Adrenal gland (tissue), 12 donors: ENCODE data around the gene CD72. TPM values are rescaled to one million over a fixed set of nuclear protein-coding genes. Genes with fewer than 3 reads are reported as not detected.
"Not testable (repeated sequence)": the region's sequence is repeated elsewhere in the genome, so short reads cannot be mapped to it uniquely, and the experiment has no call there.

Experiments
- DNase-seq, 7 donors: peaks; one replicate each; pipeline ENCODE4 v3.0.0-alpha.2; 2019 to 2020
- H3K27ac ChIP-seq, 5 donors: fragments of 200-600 bp; sonication (generic) in 4 of 5; 1 replicate in 3 of 5; 2 replicates in 2 of 5; pipeline versions ENCODE4 v1.5.1 to v1.8.0; 2016 to 2020; ENCODE audit warnings: mild to moderate bottlenecking in 1 of 5
- H3K27me3 ChIP-seq: fragments of 200-600 bp; 2 replicates; pipeline ENCODE4 v1.8.0; 2021
- H3K36me3 ChIP-seq, 2 donors: fragments of 200-600 bp; replicated peaks in 1 of 2; 1 replicate in 1 of 2; 2 replicates in 1 of 2; pipeline versions ENCODE4 v1.5.1 to v1.8.0; 2018 to 2022
- H3K4me1 ChIP-seq, 2 donors: fragments of 200-600 bp; replicated peaks in 1 of 2; 1 replicate in 1 of 2; 2 replicates in 1 of 2; pipeline versions ENCODE4 v1.5.1 to v1.8.0; 2018 to 2021
- H3K4me3 ChIP-seq, 4 donors: fragments of 200-600 bp; sonication (generic) in 3 of 4; one replicate each; pipeline ENCODE4 v1.5.1; 2016 to 2018
- H3K9me3 ChIP-seq, 3 donors: fragments of 200-600 bp; sonication (generic) in 1 of 3; replicated peaks in 1 of 3; 1 replicate in 2 of 3; 2 replicates in 1 of 3; pipeline versions ENCODE4 v1.5.1 to v1.8.0; 2016 to 2021
- CTCF ChIP-seq, 6 experiments: fragments of 450-650 bp in 4 of 6; fragments of 200-600 bp in 2 of 6; sonication (generic) in 1 of 6; IDR thresholded peaks; 1 replicate in 5 of 6; 2 replicates in 1 of 6; pipeline versions ENCODE4 v1.5.1 to v1.8.0; 2016 to 2021; ENCODE audit warnings: antibody characterized with exemption in 6 of 6, mild to moderate bottlenecking in 2 of 6, moderate library complexity in 1 of 6
- POLR2A ChIP-seq, 2 donors: fragments of 450-650 bp; IDR thresholded peaks; one replicate each; pipeline ENCODE4 v1.6.1; 2017; ENCODE audit warnings: antibody characterized with exemption in 2 of 2, mild to moderate bottlenecking in 2 of 2, moderate library complexity in 1 of 2
- WGBS, 4 donors: extraction: QIAGEN DNeasy Blood & Tissue Kit in 2 of 4; methylation state at CpG; one replicate each; pipeline versions ENCODE4 v1.1.5 to v1.1.7; 2013 to 2017; 5-methylcytosine and 5-hydroxymethylcytosine counted together
- intact Hi-C, 2 donors: fragments of 100-400 bp; cut with DNase I; formaldehyde crosslinking; loops; one replicate each; pipeline versions ENCODE4 v1.14.1 to v1.15.0; 2022 to 2023
- polyA plus RNA-seq, 3 donors: library from polyadenylated mRNA; stranded (reverse); fragments of 200-250 nt in 2 of 3; fragments of 350-450 nt in 1 of 3; fragmentation: Illumina TruSeq in 1 of 3; extraction: RNeasy Lipid Tissue Mini Kit (QIAGEN cat#74804) in 1 of 3; gene quantifications; one replicate each; pipeline ENCODE4 v1.2.3, GENCODE V29; 2013 to 2014
- total RNA-seq, 9 donors: library from RNA; depleted of rRNA in 4 of 9; stranded (reverse); fragments of >200 nt in 4 of 9; fragments of 120-200 nt in 1 of 9; fragmentation: NEBNext Ultra II Directional in 1 of 9; extraction: Animal tissue kit (Norgen Biotek cat#: 25700) in 1 of 9; gene quantifications; one replicate each; pipeline versions ENCODE4 v1.1.0 to v1.2.4, GENCODE V29; 2013 to 2023
- donor health status: healthy with polysubstance abuse.
- donor health status: Bipolar disorder and iron deficiency.
- donor health status: DM: yes; HTN: yes; CAD: no.
- donor health status: DM: no; HTN: no; CAD: no.
- donor health status: DM: no; HTN: no; CAD: no.
- donor health status: DM: yes; HTN: yes; CAD: no.

Gene CD72
- total and polyA plus RNA-seq, 12 donors, result 0.69 to 18.5 (median 4.3) TPM

DNA sequence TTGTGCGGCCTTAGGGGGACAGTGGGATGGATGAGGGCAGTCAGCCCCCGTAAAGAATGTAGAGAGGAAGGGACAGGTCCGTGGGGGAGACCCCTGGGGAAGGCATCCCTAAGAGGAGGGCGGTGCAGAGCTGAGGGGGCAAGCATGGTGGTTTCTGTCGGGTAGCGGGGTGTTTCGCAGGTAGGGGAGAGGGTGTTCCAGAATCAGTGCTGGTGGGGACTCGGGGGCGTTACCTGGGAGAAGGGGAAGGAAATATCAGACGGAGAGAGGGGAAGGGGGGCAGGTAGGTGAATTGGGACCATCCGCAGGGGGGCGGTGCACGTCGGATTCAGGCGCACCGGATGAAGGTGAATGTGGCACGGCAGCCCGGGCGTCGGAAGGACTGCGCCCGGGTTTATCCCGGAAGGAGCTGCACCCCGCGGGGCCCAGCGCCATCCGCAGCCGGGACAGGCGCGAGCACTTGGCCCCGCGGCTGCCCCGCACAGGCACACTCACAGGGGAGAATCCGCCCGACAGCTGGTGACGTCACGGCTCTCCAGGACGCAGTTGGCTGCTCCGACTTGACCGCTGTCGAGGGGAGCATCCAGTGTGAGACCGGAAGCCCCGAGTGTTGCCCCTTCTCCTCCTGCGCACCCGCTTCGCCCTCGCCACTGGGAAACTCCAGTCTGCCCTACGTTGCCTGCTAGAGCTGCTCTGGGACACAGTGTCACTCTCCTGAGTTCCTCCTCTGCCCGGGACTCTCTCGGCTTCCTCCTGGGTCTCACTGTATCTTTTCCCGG is 1.3 kb downstream of the CD72 start:
- Histone ChIP-seq H3K4me1 (peaks cover 0 to 7% of the 10 kb centered on the region in 2 donors), H3K36me3 (no peaks in the 10 kb centered on the region), H3K9me3 (no peaks in the 10 kb centered on the region), H3K27me3 (no peaks in the 10 kb centered on the region), H3K27ac (no peak overlapping the region), H3K4me3 (peak overlapping the region in 2 of 4 donors; percentile 7 to 45)
- peak; percentile 65 to 90 (median 81) for DNase-seq
- intact Hi-C loops, result no loop called here
- no peak for TF ChIP-seq POLR2A (IDR thresholded peaks at IDR 0.05)
- TF ChIP-seq CTCF (IDR thresholded peaks at IDR 0.05), result peak in 1 of 6 experiments; percentile 6
- WGBS, 4 donors, result 12 to 22% (median 15%) methylated on average over 27 to 51 of the region's 51 CpGs

DNA sequence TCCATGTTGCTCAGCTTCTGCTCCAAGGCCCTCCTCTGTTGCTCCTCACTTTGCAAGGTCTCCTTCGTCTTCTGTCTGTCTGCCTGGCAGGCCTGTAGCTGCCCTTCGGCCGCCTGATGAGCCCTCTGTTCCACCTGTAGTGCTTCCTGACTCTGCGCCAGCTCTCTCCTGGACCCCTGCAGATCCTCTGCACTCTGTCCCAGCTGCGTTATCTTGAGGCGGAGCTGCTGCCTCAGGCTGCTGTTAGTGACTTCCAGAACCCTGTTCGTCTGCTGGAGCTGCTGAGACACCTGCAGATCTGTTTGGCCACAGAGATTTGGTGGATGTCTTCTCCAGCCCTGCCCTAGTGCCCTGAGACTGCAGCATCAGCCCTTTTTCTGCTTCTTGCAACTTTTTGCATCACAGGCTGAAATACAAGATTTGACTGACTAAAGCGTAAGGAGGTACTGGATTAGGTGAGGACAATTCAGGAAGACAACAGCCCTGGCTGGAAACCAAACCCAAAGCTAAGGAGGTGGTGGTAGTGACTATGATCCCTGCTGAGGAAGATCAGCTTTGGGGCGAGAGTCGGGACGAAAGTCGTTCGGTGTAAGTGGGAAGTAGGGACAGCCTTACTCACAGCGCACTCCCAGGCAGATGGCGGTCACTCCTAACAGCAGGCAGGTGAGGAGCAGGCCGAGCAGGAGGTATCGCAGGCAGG is 2.1 kb downstream of the CD72 start:
- H3K4me1 ChIP-seq, result peaks cover 0 to 7% of the 10 kb centered on the region in 2 donors
- no peak for DNase-seq
- no peaks in the 10 kb centered on the region for H3K27me3 ChIP-seq
- TF ChIP-seq CTCF (IDR thresholded peaks at IDR 0.05) (no peak), POLR2A (IDR thresholded peaks at IDR 0.05) (no peak)
- no peaks in the 10 kb centered on the region for H3K9me3 ChIP-seq
- H3K27ac ChIP-seq, result no peak overlapping the region
- intact Hi-C loops, result no loop called here
- H3K4me3 ChIP-seq, result no peak overlapping the region
- H3K36me3 ChIP-seq, result no peaks in the 10 kb centered on the region
- WGBS, 4 donors, result 81 to 86% (median 84%) methylated on average over 17 of the region's 17 CpGs

GRCh38 chr9:35612843-35613242 is 5.4 kb downstream of the CD72 start:
- Histone ChIP-seq H3K9me3 (no peaks in the 10 kb centered on the region), H3K36me3 (peaks cover 0 to 23% of the 10 kb centered on the region in 2 donors), H3K4me1 (peaks cover 0 to 7% of the 10 kb centered on the region in 2 donors), H3K4me3 (no peak overlapping the region), H3K27ac (no peak overlapping the region), H3K27me3 (no peaks in the 10 kb centered on the region)
- no peak for DNase-seq
- TF ChIP-seq CTCF (IDR thresholded peaks at IDR 0.05) (no peak), POLR2A (IDR thresholded peaks at IDR 0.05) (no peak)
- intact Hi-C loops, result no loop called here
- 88 to 98% (median 90%) methylated on average over 2 of the region's 2 CpGs for WGBS, 4 donors

DNA sequence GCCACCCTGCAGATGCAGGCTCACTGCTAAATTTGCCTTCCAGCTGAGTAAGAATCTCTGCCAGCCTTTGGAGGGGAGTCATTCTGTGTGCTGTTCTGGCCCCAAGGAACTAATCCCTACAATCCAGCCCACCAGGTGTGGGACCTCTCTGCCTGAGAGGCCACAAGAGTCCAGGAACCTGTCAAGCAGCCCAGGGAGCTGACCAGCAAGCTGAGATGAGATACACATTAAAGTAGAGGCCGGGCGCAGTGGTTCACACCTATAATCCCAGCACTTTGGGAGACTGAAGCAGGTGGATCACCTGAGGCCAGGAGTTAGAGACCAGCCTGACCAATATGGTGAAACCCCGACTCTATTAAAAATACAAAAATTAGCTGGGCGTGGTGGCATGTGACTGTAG is 6.1 kb downstream of the CD72 start:
- DNase-seq, H3K9me3 ChIP-seq, H3K4me1 ChIP-seq, intact Hi-C loops, H3K4me3 ChIP-seq, H3K27me3 ChIP-seq, H3K27ac ChIP-seq: not testable (repeated sequence)
- WGBS, 4 donors, result 89 to 94% (median 92%) methylated on average over 2 to 4 of the region's 4 CpGs
- H3K36me3 ChIP-seq, result peaks cover 0 to 25% of the 10 kb centered on the region in 2 donors
